ENCODE results near the gene STMP1. TPM values are rescaled to one million over a fixed set of nuclear protein-coding genes. Genes with fewer than 3 reads are reported as not detected.

The STMP1 gene
- total RNA-seq = 10 to 100 TPM; 15.7 to 18.7 (median 16.5) TPM

GRCh38 chr7:135662373-135663114, at the start of gene STMP1:
Gene STMP1, plus strand, starts transcription at chr7:135662514.
- intact Hi-C loops (cut with DNase I; ENCODE audit: low total_unique reads) = no loop called here
- peak within 1 kb of the TSS; percentile 84 for H3K4me3 ChIP-seq (ENCODE audit: low read depth, poor library complexity, severe bottlenecking)
- TF ChIP-seq POLR2A (IDR thresholded peaks at IDR 0.05) (peak in 1 of 2 donors; percentile 47), CTCF (IDR thresholded peaks at IDR 0.05) (no peak)
- WGBS, 2 donors = 0 to 1% methylated on average over 28 to 29 of the region's 60 CpGs
- DNase-seq (ENCODE audit: low spot score in 2 of 2) = peak; percentile 94 to 99

GRCh38 chr7:135616136-135616535, 46.2 kb upstream of the STMP1 start:
- H3K4me3 ChIP-seq (ENCODE audit: low read depth, poor library complexity, severe bottlenecking) = no peak overlapping the region
- no peak for DNase-seq (ENCODE audit: low spot score in 2 of 2)
- intact Hi-C loops (cut with DNase I; ENCODE audit: low total_unique reads) = no loop called here
- WGBS, 2 donors = 97 to 98% methylated on average over 1 of the region's 1 CpG
- TF ChIP-seq POLR2A (IDR thresholded peaks at IDR 0.05) = no peak
- no peak for TF ChIP-seq CTCF (IDR thresholded peaks at IDR 0.05)

- no peak overlapping the region for H3K4me3 ChIP-seq (ENCODE audit: low read depth, poor library complexity, severe bottlenecking)
- intact Hi-C loops (cut with DNase I; ENCODE audit: low total_unique reads) = no loop called here
- WGBS, 2 donors = 92 to 96% methylated on average over 2 of the region's 2 CpGs
- no peak for DNase-seq (ENCODE audit: low spot score in 2 of 2)
- no peak for TF ChIP-seq POLR2A (IDR thresholded peaks at IDR 0.05)
- TF ChIP-seq CTCF (IDR thresholded peaks at IDR 0.05) = no peak
Measured at GRCh38 chr7:135617781-135618180, 44.5 kb upstream of the STMP1 start.

- intact Hi-C loops (cut with DNase I; ENCODE audit: low total_unique reads) = no loop called here
- no peak for DNase-seq (ENCODE audit: low spot score in 2 of 2)
- no peak for TF ChIP-seq CTCF (IDR thresholded peaks at IDR 0.05)
- H3K4me3 ChIP-seq (ENCODE audit: low read depth, poor library complexity, severe bottlenecking) = no peak overlapping the region
- 79 to 80% methylated on average over 7 of the region's 7 CpGs for WGBS, 2 donors
Measured at GRCh38 chr7:135618510-135618909, 43.8 kb upstream of the STMP1 start.

GRCh38 chr7:135620447-135620846, 41.9 kb upstream of the STMP1 start:
- DNase-seq (ENCODE audit: low spot score in 2 of 2) = no peak
- intact Hi-C loops (cut with DNase I; ENCODE audit: low total_unique reads) = no loop called here
- H3K4me3 ChIP-seq (ENCODE audit: low read depth, poor library complexity, severe bottlenecking) = no peak overlapping the region
- 92 to 98% methylated on average over 2 of the region's 2 CpGs for WGBS, 2 donors
- TF ChIP-seq CTCF (IDR thresholded peaks at IDR 0.05) (no peak), POLR2A (IDR thresholded peaks at IDR 0.05) (no peak)

Data from lower leg skin (tissue), 4 donors.